HEK293 (cell line): ENCODE data around the gene LRP3.
"Not testable (repeated sequence)": the region's sequence is repeated elsewhere in the genome, so short reads cannot be mapped to it uniquely, and the experiment has no call there.

Experiments used
- CTCF ChIA-PET: fragments of 350-600 bp; formaldehyde crosslinking; extraction: SDS; loops from one replicate; lab custom pipeline; 2021; ENCODE audit warnings: antibody characterized with exemption; lab: Yijun Ruan, JAX
- POLR2A ChIA-PET: fragments of 300-600 bp; formaldehyde crosslinking; extraction: SDS; loops from one replicate; lab custom pipeline; 2020; ENCODE audit warnings: antibody characterized with exemption, inconsistent platforms; lab: Yijun Ruan, JAX
- H3K27ac ChIP-seq: fragments of 200-500 bp; sonication (Bioruptor generic); 2 replicates; pipeline ENCODE4 v1.5.1; 2014; ENCODE audit warnings: low read depth, low read length, control low read depth, inconsistent platforms; ENCODE audit errors: extremely low read depth
- H3K36me3 ChIP-seq, 2 experiments: fragments of 200-500 bp in 1 of 2; sonication (Bioruptor generic) in 1 of 2; 1 replicate in 1 of 2; 2 replicates in 1 of 2; pipeline ENCODE4 v1.5.1; 2014 to 2017; ENCODE audit warnings: inconsistent platforms in 2 of 2, low read length in 2 of 2; ENCODE audit not compliant: control insufficient read depth in 2 of 2, insufficient read depth in 1 of 2
- H3K4me1 ChIP-seq: fragments of 200-500 bp; sonication (Bioruptor generic); 2 replicates; pipeline ENCODE4 v1.5.1; 2014; ENCODE audit warnings: mild to moderate bottlenecking, low read length, inconsistent platforms; ENCODE audit not compliant: control insufficient read depth, insufficient read depth
- H3K4me3 ChIP-seq: 2 replicates; pipeline ENCODE4 v1.5.1; 2011; ENCODE audit warnings: low read depth, mild to moderate bottlenecking, control low read depth, low read length, moderate library complexity
- H3K9me3 ChIP-seq: fragments of 200-500 bp; sonication (Bioruptor generic); 2 replicates; pipeline ENCODE4 v1.5.1; 2014; ENCODE audit warnings: low read depth, low read length, inconsistent platforms; ENCODE audit not compliant: control insufficient read depth, insufficient read depth
- GLI2 ChIP-seq: fragments of 450-650 bp; formaldehyde crosslinking; IDR thresholded peaks from 2 replicates; pipeline ENCODE4; 2017; ENCODE audit warnings: missing biosample characterization, missing genetic modification characterization, low read depth, borderline replicate concordance
- KLF8 ChIP-seq: fragments of 450-650 bp; formaldehyde crosslinking; IDR thresholded peaks from 2 replicates; pipeline ENCODE4 v1.5.1; 2016; ENCODE audit warnings: missing biosample characterization, missing genetic modification characterization
- ZNF324 ChIP-seq: fragments of 450-650 bp; formaldehyde crosslinking; IDR thresholded peaks from 2 replicates; pipeline ENCODE4 v1.5.1; 2016; ENCODE audit warnings: missing biosample characterization, missing genetic modification characterization
- ZNF561 ChIP-seq: fragments of 450-650 bp; IDR thresholded peaks from 2 replicates; pipeline ENCODE4 v1.5.1; 2018; ENCODE audit warnings: missing biosample characterization, missing genetic modification characterization, borderline replicate concordance
- ZNF768 ChIP-seq: fragments of 450-650 bp; formaldehyde crosslinking; IDR thresholded peaks from 2 replicates; pipeline ENCODE4 v1.5.1; 2018; ENCODE audit warnings: missing biosample characterization, mild to moderate bottlenecking, missing genetic modification characterization
- TF ChIP-seq, protein P1 (sequence below): fragments of 450-650 bp; formaldehyde crosslinking; IDR thresholded peaks from 2 replicates; pipeline ENCODE4 v1.5.1; 2016; ENCODE audit warnings: missing biosample characterization, missing genetic modification characterization
- TF ChIP-seq, protein P2 (sequence below): fragments of 450-650 bp; formaldehyde crosslinking; IDR thresholded peaks from 2 replicates; pipeline ENCODE4 v1.5.1; 2016; ENCODE audit warnings: missing biosample characterization, missing genetic modification characterization

LRP3 gene

DNA sequence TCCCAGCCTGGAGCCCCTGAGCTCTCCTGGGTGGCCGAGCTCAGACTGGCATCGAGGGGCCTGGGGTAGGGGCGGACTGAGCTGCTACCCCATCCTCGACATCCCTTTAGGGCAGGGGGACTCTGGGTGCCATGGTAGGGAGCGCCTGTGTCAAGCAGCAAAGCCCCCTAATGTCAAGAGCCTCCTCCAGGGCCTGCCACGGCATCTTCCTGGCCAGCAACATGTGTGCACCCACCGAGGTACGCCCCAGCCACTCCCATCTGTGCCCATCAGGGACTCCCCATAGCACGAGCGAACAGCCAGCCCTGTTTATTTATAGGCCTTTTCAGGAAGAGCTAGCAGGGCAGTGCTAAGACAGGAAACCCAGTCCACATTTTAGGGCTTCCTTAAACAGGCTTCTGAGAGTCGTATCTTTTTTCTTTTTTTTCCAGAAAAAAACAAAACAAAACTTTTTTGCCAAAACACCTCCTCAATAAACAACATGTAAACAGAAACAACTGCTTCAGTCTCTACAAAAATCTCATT lies 14.3 kb downstream of the LRP3 start:
- ChIA-PET CTCF (interaction anchor here (0.5 to 0.9 kb wide), 3 partner anchors 24 to 92 kb away, joined by 3 to 5 read pairs (median 3); no protein-coding TSS in a partner anchor), POLR2A (interaction anchor here (0.5 kb wide), 1 partner anchor 127 kb away, joined by 4 read pairs; the partner anchor contains the start of gene GPATCH1)
- Histone ChIP-seq H3K4me1 (no peaks in the 10 kb centered on the region), H3K27ac (no peak overlapping the region), H3K9me3 (no peaks in the 10 kb centered on the region), H3K4me3 (no peak overlapping the region), H3K36me3 (peaks cover 16 to 36% of the 10 kb centered on the region in 2 experiments)
- 0 out of 2 replicates have a peak, but pooled peaks have one; percentile 14 for TF ChIP-seq KLF8 (tag by site-specific recombination)
- TF ChIP-seq ZNF561 = no peak

DNA sequence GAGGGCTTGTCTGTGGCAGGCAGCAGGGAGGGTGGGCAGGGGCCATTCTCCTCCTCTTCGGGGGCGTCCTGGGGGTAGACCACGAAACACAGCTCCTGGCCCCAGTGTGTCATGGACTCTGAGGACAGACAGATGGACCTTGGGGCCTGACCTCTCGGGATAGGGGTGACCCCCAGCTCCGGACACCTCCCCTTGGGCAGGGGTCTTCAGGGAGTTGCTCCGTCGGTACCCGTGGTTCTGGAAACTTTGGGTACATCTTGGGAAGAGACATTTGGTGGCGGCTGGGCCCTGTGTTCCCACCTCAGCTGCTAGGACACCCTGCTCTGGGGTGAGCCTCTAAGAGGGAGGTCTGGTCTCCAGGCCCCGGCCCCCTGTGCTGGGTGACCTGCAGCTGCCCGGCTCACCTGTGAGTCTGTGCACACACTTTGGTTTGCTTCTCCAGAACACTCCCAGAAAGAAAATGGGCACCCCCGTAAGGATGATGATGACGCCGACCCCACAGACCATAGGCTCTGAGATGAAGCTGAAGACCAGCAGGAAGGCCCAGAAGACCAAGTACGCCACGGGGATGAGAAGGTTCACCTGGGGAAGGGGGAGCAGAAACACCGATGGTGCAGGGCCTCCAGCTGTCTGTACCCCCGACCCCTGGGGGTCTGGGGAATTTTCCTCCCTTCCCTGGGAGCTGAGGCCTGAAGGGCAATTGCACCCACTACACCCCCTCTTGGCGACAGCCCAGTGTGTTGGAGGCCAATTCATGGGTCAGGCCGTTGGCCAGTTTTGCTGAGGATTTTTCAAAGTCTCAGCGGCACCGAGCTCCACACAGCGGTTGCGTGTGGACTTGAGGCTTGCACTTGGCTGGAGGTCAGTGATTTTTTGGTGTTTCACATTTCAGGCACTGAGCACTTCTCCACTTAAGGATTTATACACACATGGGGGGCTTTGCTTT lies 15.0 kb downstream of the LRP3 start:
- ChIA-PET CTCF (interaction anchor here (0.5 to 1.4 kb wide), 7 partner anchors 12 to 207 kb away, joined by 3 to 5 read pairs (median 3); no protein-coding TSS in a partner anchor), POLR2A (interaction anchor here (0.5 to 1.2 kb wide), 3 partner anchors 12 to 128 kb away, joined by 4 to 5 read pairs (median 4); partner anchors contain the start of gene GPATCH1)
- no peaks in the 10 kb centered on the region for H3K4me1 ChIP-seq
- TF ChIP-seq ZNF324 (tag by site-specific recombination) = no peak
- TF ChIP-seq, protein P1, sequence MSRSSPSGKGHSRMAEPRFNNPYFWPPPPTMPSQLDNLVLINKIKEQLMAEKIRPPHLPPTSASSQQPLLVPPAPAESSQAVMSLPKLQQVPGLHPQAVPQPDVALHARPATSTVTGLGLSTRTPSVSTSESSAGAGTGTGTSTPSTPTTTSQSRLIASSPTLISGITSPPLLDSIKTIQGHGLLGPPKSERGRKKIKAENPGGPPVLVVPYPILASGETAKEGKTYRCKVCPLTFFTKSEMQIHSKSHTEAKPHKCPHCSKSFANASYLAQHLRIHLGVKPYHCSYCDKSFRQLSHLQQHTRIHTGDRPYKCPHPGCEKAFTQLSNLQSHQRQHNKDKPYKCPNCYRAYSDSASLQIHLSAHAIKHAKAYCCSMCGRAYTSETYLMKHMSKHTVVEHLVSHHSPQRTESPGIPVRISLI = no peak
- TF ChIP-seq, protein P2, sequence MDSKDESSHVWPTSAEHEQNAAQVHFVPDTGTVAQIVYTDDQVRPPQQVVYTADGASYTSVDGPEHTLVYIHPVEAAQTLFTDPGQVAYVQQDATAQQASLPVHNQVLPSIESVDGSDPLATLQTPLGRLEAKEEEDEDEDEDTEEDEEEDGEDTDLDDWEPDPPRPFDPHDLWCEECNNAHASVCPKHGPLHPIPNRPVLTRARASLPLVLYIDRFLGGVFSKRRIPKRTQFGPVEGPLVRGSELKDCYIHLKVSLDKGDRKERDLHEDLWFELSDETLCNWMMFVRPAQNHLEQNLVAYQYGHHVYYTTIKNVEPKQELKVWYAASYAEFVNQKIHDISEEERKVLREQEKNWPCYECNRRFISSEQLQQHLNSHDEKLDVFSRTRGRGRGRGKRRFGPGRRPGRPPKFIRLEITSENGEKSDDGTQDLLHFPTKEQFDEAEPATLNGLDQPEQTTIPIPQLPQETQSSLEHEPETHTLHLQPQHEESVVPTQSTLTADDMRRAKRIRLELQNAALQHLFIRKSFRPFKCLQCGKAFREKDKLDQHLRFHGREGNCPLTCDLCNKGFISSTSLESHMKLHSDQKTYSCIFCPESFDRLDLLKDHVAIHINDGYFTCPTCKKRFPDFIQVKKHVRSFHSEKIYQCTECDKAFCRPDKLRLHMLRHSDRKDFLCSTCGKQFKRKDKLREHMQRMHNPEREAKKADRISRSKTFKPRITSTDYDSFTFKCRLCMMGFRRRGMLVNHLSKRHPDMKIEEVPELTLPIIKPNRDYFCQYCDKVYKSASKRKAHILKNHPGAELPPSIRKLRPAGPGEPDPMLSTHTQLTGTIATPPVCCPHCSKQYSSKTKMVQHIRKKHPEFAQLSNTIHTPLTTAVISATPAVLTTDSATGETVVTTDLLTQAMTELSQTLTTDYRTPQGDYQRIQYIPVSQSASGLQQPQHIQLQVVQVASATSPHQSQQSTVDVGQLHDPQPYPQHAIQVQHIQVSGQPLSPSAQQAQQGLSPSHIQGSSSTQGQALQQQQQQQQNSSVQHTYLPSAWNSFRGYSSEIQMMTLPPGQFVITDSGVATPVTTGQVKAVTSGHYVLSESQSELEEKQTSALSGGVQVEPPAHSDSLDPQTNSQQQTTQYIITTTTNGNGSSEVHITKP (tag by site-specific recombination) = peak; percentile 93
- no peak overlapping the region for H3K4me3 ChIP-seq
- peaks cover 12 to 29% of the 10 kb centered on the region in 2 experiments for H3K36me3 ChIP-seq
- H3K27ac ChIP-seq = no peak overlapping the region
- no peaks in the 10 kb centered on the region for H3K9me3 ChIP-seq

DNA sequence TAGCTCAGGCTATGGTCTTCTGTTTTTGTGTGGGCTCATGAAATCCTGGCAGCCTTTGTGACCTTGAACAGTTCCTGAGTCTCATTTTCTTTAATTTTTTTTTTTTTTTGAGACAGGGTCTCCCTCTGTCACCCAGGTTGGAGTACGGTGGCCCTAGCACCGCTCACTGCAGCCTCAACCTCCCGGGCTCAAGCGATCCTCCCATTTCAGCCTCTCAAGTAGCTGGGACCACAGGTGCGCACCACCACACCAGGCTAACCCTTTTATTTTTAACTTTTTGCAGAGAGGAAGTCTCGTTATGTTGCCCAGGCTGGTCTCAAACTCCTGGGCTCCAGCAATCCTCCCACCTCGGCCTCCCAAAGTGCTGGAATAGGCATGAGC lies 15.7 kb downstream of the LRP3 start:
- CTCF ChIA-PET = interaction anchor here (0.6 to 1.4 kb wide), 4 partner anchors 13 to 206 kb away, joined by 3 to 4 read pairs (median 4); no protein-coding TSS in a partner anchor
- H3K9me3 ChIP-seq, H3K4me3 ChIP-seq, H3K27ac ChIP-seq, H3K4me1 ChIP-seq: not testable (repeated sequence)
- POLR2A ChIA-PET = interaction anchor here (0.7 to 1.2 kb wide), 4 partner anchors 11 to 33 kb away, joined by 4 to 5 read pairs (median 4); no protein-coding TSS in a partner anchor
- peaks cover 9 to 22% of the 10 kb centered on the region in 2 experiments for H3K36me3 ChIP-seq

DNA sequence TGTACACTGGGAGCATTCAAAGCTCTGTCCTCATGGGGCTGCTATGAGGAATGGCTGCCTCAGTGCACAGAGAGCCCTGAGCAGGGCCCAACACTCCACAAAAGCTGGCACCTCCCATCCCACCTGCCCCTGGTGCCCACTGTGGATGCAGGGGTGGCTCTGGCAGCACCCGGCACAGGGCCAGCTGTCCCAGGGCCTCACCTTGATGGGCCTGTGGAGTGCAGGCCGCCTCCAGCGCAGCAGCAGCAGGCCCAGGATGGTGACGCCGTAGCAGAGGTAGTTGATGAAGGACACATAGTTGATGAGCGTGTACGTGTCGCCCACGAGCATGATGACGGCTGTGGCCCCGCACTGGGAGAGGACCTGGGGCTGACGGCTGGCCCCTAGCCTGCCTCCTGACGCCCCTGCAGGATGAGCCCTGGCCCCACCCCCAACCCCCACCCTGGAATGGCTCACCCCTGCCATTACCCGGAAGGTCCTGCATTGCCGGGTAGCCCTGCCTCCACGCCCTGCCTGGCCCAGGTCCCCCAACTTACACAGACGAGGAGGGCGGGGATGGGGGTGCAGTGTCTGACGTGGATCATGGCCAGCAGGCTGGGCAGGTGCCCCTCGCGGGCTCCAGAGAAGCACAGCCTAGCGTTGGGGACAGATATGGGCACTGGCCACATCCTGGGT lies 16.3 kb downstream of the LRP3 start:
- Histone ChIP-seq H3K9me3 (no peaks in the 10 kb centered on the region), H3K4me1 (peaks cover 2% of the 10 kb centered on the region; the same call in 1 of the 2 replicates), H3K27ac (0 out of 2 replicates have a peak overlapping the region, but pooled peaks have one; percentile 31), H3K4me3 (no peak overlapping the region), H3K36me3 (peaks cover 5 to 17% of the 10 kb centered on the region in 2 experiments)
- TF ChIP-seq ZNF768 (no peak), GLI2 (tag by site-specific recombination) (no peak)
- ChIA-PET POLR2A (interaction anchor here (1.1 to 1.2 kb wide), 2 partner anchors 12 to 34 kb away, joined by 4 to 5 read pairs; no protein-coding TSS in a partner anchor), CTCF (interaction anchor here (0.6 to 1.4 kb wide), 6 partner anchors 13 to 235 kb away, joined by 3 to 4 read pairs (median 4); no protein-coding TSS in a partner anchor)
